Mesothelial cell of epicardium (in vitro differentiated cells): ENCODE results near the gene PCNX2. TPM values are rescaled to one million over a fixed set of nuclear protein-coding genes. Genes with fewer than 3 reads are reported as not detected.
A peak's percentile ranks its signal among the peaks of the same experiment; 100 is the strongest.

ENCODE experiments used
- DNase-seq, 2 experiments: peaks; one replicate each; pipeline ENCODE4 v3.0.0; 2021; ENCODE audit warnings: low spot score in 2 of 2; ENCODE audit not compliant: unreplicated experiment in 2 of 2
- H3K27ac Mint-ChIP-seq: 2 replicates; pipeline ENCODE4 v1.8.0; 2021; ENCODE audit warnings: mixed read lengths
- H3K27me3 Mint-ChIP-seq: 2 replicates; pipeline ENCODE4 v1.8.0; 2021; ENCODE audit warnings: low read depth, mixed read lengths
- H3K36me3 Mint-ChIP-seq: 2 replicates; pipeline ENCODE4 v1.8.0; 2021; ENCODE audit warnings: mixed read lengths
- H3K4me1 Mint-ChIP-seq: 2 replicates; pipeline ENCODE4 v1.8.0; 2021; ENCODE audit warnings: mixed read lengths
- H3K4me3 Mint-ChIP-seq: 2 replicates; pipeline ENCODE4 v1.8.0; 2021; ENCODE audit warnings: mild to moderate bottlenecking, moderate library complexity, mixed read lengths
- H3K9me3 Mint-ChIP-seq: 2 replicates; pipeline ENCODE4 v1.8.0; 2021; ENCODE audit warnings: mixed read lengths
- CTCF ChIP-seq: fragments of 200-600 bp; sonication (generic); IDR thresholded peaks from one replicate; pipeline ENCODE4 v1.5.0; 2021; ENCODE audit warnings: antibody characterized with exemption; ENCODE audit not compliant: unreplicated experiment
- total RNA-seq: library from RNA; stranded (reverse); gene quantifications from 3 replicates; pipeline ENCODE4 v1.2.1, GENCODE V29; 2021

Gene PCNX2
- total RNA-seq, 1 donor from 2014 or later: 28.4 TPM

- Mint-ChIP-seq H3K9me3 (no peaks in the 10 kb centered on the region), H3K4me1 (peaks cover 13% of the 10 kb centered on the region), H3K27me3 (no peaks in the 10 kb centered on the region), H3K4me3 (peak overlapping the region; percentile 61), H3K27ac (peak overlapping the region; percentile 28), H3K36me3 (no peaks in the 10 kb centered on the region)
- no peak for TF ChIP-seq CTCF
- no peak for DNase-seq
Measured at GRCh38 chr1:233294913-233295236, 650 bp downstream of the PCNX2 start.

- no peak for DNase-seq
- H3K36me3 Mint-ChIP-seq: no peaks in the 10 kb centered on the region
- TF ChIP-seq CTCF: no peak
- no peaks in the 10 kb centered on the region for H3K27me3 Mint-ChIP-seq
- no peak overlapping the region for H3K27ac Mint-ChIP-seq
- no peak overlapping the region for H3K4me3 Mint-ChIP-seq
- H3K9me3 Mint-ChIP-seq: no peaks in the 10 kb centered on the region
- H3K4me1 Mint-ChIP-seq: peaks cover 13% of the 10 kb centered on the region
Measured at GRCh38 chr1:233293556-233294446, 1.7 kb downstream of the PCNX2 start.

GRCh38 chr1:233290396-233291034 is 5.0 kb downstream of the PCNX2 start:
- DNase-seq: no peak
- no peak overlapping the region for H3K27ac Mint-ChIP-seq
- H3K4me1 Mint-ChIP-seq: peaks cover 12% of the 10 kb centered on the region
- no peak for TF ChIP-seq CTCF
- no peaks in the 10 kb centered on the region for H3K27me3 Mint-ChIP-seq
- H3K36me3 Mint-ChIP-seq: peaks cover 4% of the 10 kb centered on the region
- H3K9me3 Mint-ChIP-seq: no peaks in the 10 kb centered on the region
- H3K4me3 Mint-ChIP-seq: no peak overlapping the region

- no peak for DNase-seq
- no peak overlapping the region for H3K27ac Mint-ChIP-seq
- H3K4me3 Mint-ChIP-seq: no peak overlapping the region
- H3K4me1 Mint-ChIP-seq: peaks cover 6% of the 10 kb centered on the region
- H3K27me3 Mint-ChIP-seq: no peaks in the 10 kb centered on the region
- no peaks in the 10 kb centered on the region for H3K9me3 Mint-ChIP-seq
- H3K36me3 Mint-ChIP-seq: peaks cover 4% of the 10 kb centered on the region
- TF ChIP-seq CTCF: no peak
Measured at GRCh38 chr1:233289676-233290075, 5.8 kb downstream of the PCNX2 start.

GRCh38 chr1:233282582-233282886 is 13.0 kb downstream of the PCNX2 start:
- H3K27ac Mint-ChIP-seq: no peak overlapping the region
- no peak for TF ChIP-seq CTCF
- no peaks in the 10 kb centered on the region for H3K36me3 Mint-ChIP-seq
- peaks cover 7% of the 10 kb centered on the region for H3K4me1 Mint-ChIP-seq
- no peak for DNase-seq
- no peaks in the 10 kb centered on the region for H3K27me3 Mint-ChIP-seq
- H3K4me3 Mint-ChIP-seq: no peak overlapping the region
- H3K9me3 Mint-ChIP-seq: peaks cover 4% of the 10 kb centered on the region
